ENCODE measurements around the gene QSOX2. TPM values are rescaled to one million over a fixed set of nuclear protein-coding genes. Genes with fewer than 3 reads are reported as not detected.

The QSOX2 gene
- total RNA-seq (2021; ENCODE audit: unreplicated experiment): 40.0 TPM
- polyA plus RNA-seq (2012; ENCODE audit: insufficient read length): 36.8 TPM
- percentile 68 among the genes with signal in this experiment for Bru-seq, nascent RNA
- percentile 75 among the genes with signal in this experiment for BruChase-seq, experiment 1, labeled RNA remaining after a 2-hour chase
- BruChase-seq, experiment 2, labeled RNA remaining after a 6-hour chase: percentile 81 among the genes with signal in this experiment
- long read RNA-seq, partial matches to known transcripts: 2 of 46 reads
- long read RNA-seq, other reads (novel, unspliced or antisense): 44 of 46 reads

GRCh38 chr9:136245219-136246150, at the start of gene QSOX2:
Gene QSOX2 (minus strand): TSS chr9:136245812. CDS start chr9:136245803, 9 bp downstream.
- no TSS peak for BruUV-seq (replicated peaks)
- H3K4me3 ChIP-seq (ENCODE audit: low read depth in 2 of 2, low read length in 2 of 2): peak within 1 kb of the TSS; percentile 71 to 84
- POLR2A ChIA-PET: no interaction called here
- TF ChIP-seq POLR2AphosphoS5 (IDR thresholded peaks at IDR 0.05; ENCODE audit: low read depth, low read length) (peak; percentile 27; the same call in 1 of the 2 replicates), REST (IDR thresholded peaks at IDR 0.05; ENCODE audit: insufficient read depth in 1 of 2, low read depth in 2 of 2, low read length in 1 of 2) (peak; percentile 65 to 87; a peak in 3 of 4 replicates), CTCF (IDR thresholded peaks at IDR 0.05) (no peak), SIN3A (IDR thresholded peaks at IDR 0.05; ENCODE audit: borderline replicate concordance, insufficient read depth, low read depth, low read length) (peak; percentile 54; the same call in 1 of the 2 replicates)
- in situ Hi-C loops (cut with HindIII; ENCODE audit: low pct_unique_long_range_greater_than_20kb, low sequenced_read_pairs): no loop called here
- no peaks in the 10 kb centered on the region for H3K9me3 ChIP-seq (ENCODE audit: control insufficient read depth, insufficient read depth, low read depth, low read length)
- ATAC-seq (peak; percentile 85), DNase-seq (ENCODE audit: low read depth, low spot score) (no peak)
- intact Hi-C loops (cut with micrococcal nuclease; ENCODE audit: unreplicated experiment): no loop called here
- H3K36me3 ChIP-seq (ENCODE audit: control insufficient read depth, insufficient read depth, low read length): peaks cover 4% of the 10 kb centered on the region; the same call in 1 of the 2 replicates
- peak within 1 kb of the TSS; percentile 86 for H3K27ac ChIP-seq (ENCODE audit: low read length)
- H3K4me1 ChIP-seq (ENCODE audit: control insufficient read depth, insufficient read depth, low read length): peaks cover 15% of the 10 kb centered on the region
- H3K27me3 ChIP-seq (ENCODE audit: control insufficient read depth, insufficient read depth, low read length): no peaks in the 10 kb centered on the region
- CTCF ChIA-PET: no interaction called here

- Histone ChIP-seq H3K27ac (ENCODE audit: low read length) (no peak overlapping the region), H3K27me3 (ENCODE audit: control insufficient read depth, insufficient read depth, low read length) (no peaks in the 10 kb centered on the region), H3K4me3 (ENCODE audit: low read depth in 2 of 2, low read length in 2 of 2) (no peak overlapping the region), H3K4me1 (ENCODE audit: control insufficient read depth, insufficient read depth, low read length) (peaks cover 3% of the 10 kb centered on the region; the same call in 1 of the 2 replicates), H3K36me3 (ENCODE audit: control insufficient read depth, insufficient read depth, low read length) (no peaks in the 10 kb centered on the region), H3K9me3 (ENCODE audit: control insufficient read depth, insufficient read depth, low read depth, low read length) (no peaks in the 10 kb centered on the region)
- intact Hi-C loops (cut with micrococcal nuclease; ENCODE audit: unreplicated experiment): no loop called here
- ATAC-seq: no peak
- DNase-seq (ENCODE audit: low read depth, low spot score): no peak
- CTCF ChIA-PET: no interaction called here
- in situ Hi-C loops (cut with HindIII; ENCODE audit: low pct_unique_long_range_greater_than_20kb, low sequenced_read_pairs): no loop called here
- TF ChIP-seq REST (IDR thresholded peaks at IDR 0.05; ENCODE audit: insufficient read depth in 1 of 2, low read depth in 2 of 2, low read length in 1 of 2) (no peak), TCF7L2 (IDR thresholded peaks at IDR 0.05; ENCODE audit: low read depth, low read length) (no peak), SIN3A (IDR thresholded peaks at IDR 0.05; ENCODE audit: borderline replicate concordance, insufficient read depth, low read depth, low read length) (no peak), POLR2AphosphoS5 (IDR thresholded peaks at IDR 0.05; ENCODE audit: low read depth, low read length) (no peak), CTCF (IDR thresholded peaks at IDR 0.05) (no peak)
- POLR2A ChIA-PET: no interaction called here
- BruUV-seq (replicated peaks): no TSS peak
These were observed 49.4 kb upstream of the QSOX2 start for GRCh38 chr9:136295055-136295454.

Data from Panc1 (cell line).